SH-SY5Y (cell line): ENCODE results near the gene CRAMP1.

Experiments
- GATA2 ChIP-seq: IDR thresholded peaks from 2 replicates; pipeline ENCODE4 v1.6.1; 2011; ENCODE audit warnings: mild to moderate bottlenecking, low read depth, low read length
- GATA3 ChIP-seq: IDR thresholded peaks from 2 replicates; pipeline ENCODE4 v1.6.1; 2011; ENCODE audit warnings: low read depth, mild to moderate bottlenecking, low read length, moderate library complexity

The CRAMP1 gene

GRCh38 chr16:1653023-1653422 is 40.9 kb downstream of the CRAMP1 start:
- TF ChIP-seq GATA2 (no peak), GATA3 (no peak)

- TF ChIP-seq GATA3 (no peak), GATA2 (no peak)
Observed at GRCh38 chr16:1654505-1655268, 42.5 kb downstream of the CRAMP1 start.

- TF ChIP-seq GATA3 (no peak), GATA2 (no peak)
Observed at GRCh38 chr16:1655269-1655807, 43.2 kb downstream of the CRAMP1 start.

GRCh38 chr16:1655909-1656807 is 44.0 kb downstream of the CRAMP1 start:
- TF ChIP-seq GATA2 = no peak
- no peak for TF ChIP-seq GATA3

GRCh38 chr16:1656808-1657617 is 44.9 kb downstream of the CRAMP1 start:
- no peak for TF ChIP-seq GATA3
- TF ChIP-seq GATA2 = no peak

GRCh38 chr16:1657841-1658240 is 45.7 kb downstream of the CRAMP1 start:
- TF ChIP-seq GATA2 (no peak), GATA3 (no peak)

- TF ChIP-seq GATA3 (no peak), GATA2 (no peak)
Observed at GRCh38 chr16:1659031-1659430, 46.9 kb downstream of the CRAMP1 start.

- no peak for TF ChIP-seq GATA2
Observed at GRCh38 chr16:1661826-1662225, 49.7 kb downstream of the CRAMP1 start.

- no peak for TF ChIP-seq GATA3
- no peak for TF ChIP-seq GATA2
Observed at GRCh38 chr16:1662543-1662942, 50.4 kb downstream of the CRAMP1 start.

GRCh38 chr16:1665829-1666228 is 53.7 kb downstream of the CRAMP1 start:
- TF ChIP-seq GATA2 = no peak
- no peak for TF ChIP-seq GATA3

- TF ChIP-seq GATA3 = no peak
- no peak for TF ChIP-seq GATA2
Observed at GRCh38 chr16:1666316-1666715, 54.2 kb downstream of the CRAMP1 start.

GRCh38 chr16:1667271-1667670 is 55.1 kb downstream of the CRAMP1 start:
- TF ChIP-seq GATA2 (no peak), GATA3 (no peak)

GRCh38 chr16:1667916-1668315 is 55.8 kb downstream of the CRAMP1 start:
- no peak for TF ChIP-seq GATA3
- no peak for TF ChIP-seq GATA2
